Astrocyte (in vitro differentiated cells and primary cell): ENCODE data around the gene FAM177B. TPM values are rescaled to one million over a fixed set of nuclear protein-coding genes. Genes with fewer than 3 reads are reported as not detected.
A peak's percentile ranks its signal among the peaks of the same experiment; 100 is the strongest.

Experiments used
- DNase-seq: peaks from one replicate; pipeline ENCODE4 v3.0.0-alpha.2; 2010; ENCODE audit warnings: low read depth
- FAIRE-seq: peaks from 2 replicates; lab custom pipeline; 2011; peaks lifted over from hg19 to GRCh38; lab: Jason Lieb, UNC
- H2AFZ ChIP-seq: 2 replicates; pipeline ENCODE4 v1.6.0; 2012; ENCODE audit warnings: low read depth, low read length, inconsistent platforms
- H3K27ac ChIP-seq: 2 replicates; pipeline ENCODE4 v1.5.1; 2011; ENCODE audit warnings: low read depth, low read length, inconsistent platforms
- H3K27me3 ChIP-seq: 2 replicates; pipeline ENCODE4 v1.6.0; 2011; ENCODE audit warnings: low read length, inconsistent platforms; ENCODE audit not compliant: insufficient read depth
- H3K36me3 ChIP-seq: 2 replicates; pipeline ENCODE4 v1.5.1; 2011; ENCODE audit warnings: low read length, inconsistent platforms; ENCODE audit not compliant: insufficient read depth
- H3K4me1 ChIP-seq: 2 replicates; pipeline ENCODE4 v1.5.1; 2011; ENCODE audit warnings: low read length, inconsistent platforms; ENCODE audit not compliant: insufficient read depth
- H3K4me2 ChIP-seq: 2 replicates; pipeline ENCODE4 v1.6.0; 2012; ENCODE audit warnings: low read length, inconsistent platforms
- H3K4me3 ChIP-seq: 2 replicates; pipeline ENCODE4 v1.5.1; 2011; ENCODE audit warnings: low read depth, mild to moderate bottlenecking, low read length, inconsistent platforms; ENCODE audit not compliant: insufficient read depth
- H3K79me2 ChIP-seq: 2 replicates; pipeline ENCODE4 v1.6.0; 2012; ENCODE audit warnings: mild to moderate bottlenecking, low read length, inconsistent platforms; ENCODE audit not compliant: insufficient read depth
- H3K9ac ChIP-seq: 2 replicates; pipeline ENCODE4 v1.6.0; 2012; ENCODE audit warnings: mild to moderate bottlenecking, low read length, inconsistent platforms
- H3K9me3 ChIP-seq: 2 replicates; pipeline ENCODE4 v1.5.1; 2012; ENCODE audit warnings: low read depth, mild to moderate bottlenecking, low read length, inconsistent platforms; ENCODE audit not compliant: insufficient read depth
- H4K20me1 ChIP-seq: 2 replicates; pipeline ENCODE4 v1.6.0; 2012; ENCODE audit warnings: low read length, inconsistent platforms; ENCODE audit not compliant: insufficient read depth
- H3K27ac Mint-ChIP-seq: one replicate; pipeline ENCODE4 v1.8.0; 2021; ENCODE audit warnings: mild to moderate bottlenecking, mixed read lengths; ENCODE audit not compliant: unreplicated experiment
- H3K27me3 Mint-ChIP-seq: one replicate; pipeline ENCODE4 v1.8.0; 2021; ENCODE audit warnings: low read depth, mixed read lengths; ENCODE audit not compliant: unreplicated experiment
- H3K36me3 Mint-ChIP-seq: one replicate; pipeline ENCODE4 v1.8.0; 2021; ENCODE audit warnings: low read depth, mixed read lengths; ENCODE audit not compliant: unreplicated experiment
- H3K4me1 Mint-ChIP-seq: one replicate; pipeline ENCODE4 v1.8.0; 2021; ENCODE audit warnings: low read depth, mixed read lengths; ENCODE audit not compliant: unreplicated experiment
- H3K4me3 Mint-ChIP-seq: one replicate; pipeline ENCODE4 v1.8.0; 2021; ENCODE audit warnings: mild to moderate bottlenecking, moderate library complexity, mixed read lengths; ENCODE audit not compliant: unreplicated experiment
- H3K9me3 Mint-ChIP-seq: one replicate; pipeline ENCODE4 v1.8.0; 2021; ENCODE audit warnings: mild to moderate bottlenecking, mixed read lengths; ENCODE audit not compliant: unreplicated experiment
- EZH2 ChIP-seq: IDR thresholded peaks from 2 replicates; pipeline ENCODE4 v1.6.1; 2012; ENCODE audit warnings: mild to moderate bottlenecking, low read length, inconsistent platforms; ENCODE audit not compliant: insufficient read depth
- total RNA-seq: library from RNA; stranded (reverse); gene quantifications from 2 replicates; pipeline ENCODE4 v1.2.1, GENCODE V29; 2021
- TF ChIP-seq, protein P1 (sequence below): IDR thresholded peaks from 2 replicates; pipeline ENCODE4 v1.5.1; 2011; ENCODE audit warnings: low read depth, mild to moderate bottlenecking, inconsistent platforms, low read length, moderate library complexity; ENCODE audit not compliant: insufficient read depth

FAM177B gene
- total RNA-seq, 1 donor from 2014 or later = not detected

DNA sequence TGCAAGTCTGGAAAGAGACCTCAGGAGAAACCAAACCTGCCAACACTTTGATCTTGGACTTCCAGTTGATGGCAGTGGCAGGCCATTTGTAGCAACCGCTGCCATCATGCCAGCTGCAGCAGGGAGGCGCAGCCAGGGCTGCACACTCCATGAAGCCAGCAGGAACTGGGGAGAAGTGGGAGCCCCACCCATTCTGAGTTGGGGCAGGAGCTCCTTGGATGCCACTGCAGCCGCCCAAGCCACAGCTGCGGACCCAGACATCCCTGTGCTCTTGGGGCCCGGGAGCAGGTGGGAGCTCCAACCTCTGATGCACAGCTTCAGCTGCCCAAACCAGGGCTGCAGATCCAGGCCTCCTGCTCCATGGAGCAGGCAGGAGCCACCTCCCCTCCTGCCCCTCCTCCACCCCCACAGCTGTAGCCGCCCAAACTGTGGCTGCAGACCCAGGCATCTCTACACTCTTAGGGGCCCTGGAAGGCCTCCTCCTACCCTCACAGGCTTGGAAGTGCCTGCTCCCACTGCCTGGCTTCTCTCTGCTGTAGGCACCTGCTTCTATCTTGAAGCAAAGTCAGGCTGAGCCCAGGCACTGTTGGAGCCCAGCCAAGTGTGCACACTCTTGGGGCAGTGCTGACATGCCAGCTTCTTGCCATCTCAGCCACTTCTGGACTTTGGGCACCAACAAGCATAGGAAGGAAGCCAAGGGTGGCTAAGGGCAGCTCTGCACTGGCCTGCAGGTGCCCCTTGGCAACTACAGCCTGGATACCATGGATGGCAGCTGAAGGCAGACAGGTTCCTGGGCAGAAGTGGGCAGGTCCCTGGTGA is 57.9 kb downstream of the FAM177B start:
- H4K20me1 ChIP-seq = no peaks in the 10 kb centered on the region
- Mint-ChIP-seq H3K27me3 (peaks cover 4% of the 10 kb centered on the region), H3K36me3 (no peaks in the 10 kb centered on the region), H3K27ac (no peak overlapping the region), H3K4me1 (peaks cover 5% of the 10 kb centered on the region), H3K4me3 (no peak overlapping the region), H3K9me3 (no peaks in the 10 kb centered on the region)
- H3K27ac ChIP-seq = no peak overlapping the region
- H3K4me2 ChIP-seq = no peak overlapping the region
- no peak overlapping the region for H2AFZ ChIP-seq
- H3K27me3 ChIP-seq = no peaks in the 10 kb centered on the region
- H3K79me2 ChIP-seq = no peaks in the 10 kb centered on the region
- TF ChIP-seq, protein P1, sequence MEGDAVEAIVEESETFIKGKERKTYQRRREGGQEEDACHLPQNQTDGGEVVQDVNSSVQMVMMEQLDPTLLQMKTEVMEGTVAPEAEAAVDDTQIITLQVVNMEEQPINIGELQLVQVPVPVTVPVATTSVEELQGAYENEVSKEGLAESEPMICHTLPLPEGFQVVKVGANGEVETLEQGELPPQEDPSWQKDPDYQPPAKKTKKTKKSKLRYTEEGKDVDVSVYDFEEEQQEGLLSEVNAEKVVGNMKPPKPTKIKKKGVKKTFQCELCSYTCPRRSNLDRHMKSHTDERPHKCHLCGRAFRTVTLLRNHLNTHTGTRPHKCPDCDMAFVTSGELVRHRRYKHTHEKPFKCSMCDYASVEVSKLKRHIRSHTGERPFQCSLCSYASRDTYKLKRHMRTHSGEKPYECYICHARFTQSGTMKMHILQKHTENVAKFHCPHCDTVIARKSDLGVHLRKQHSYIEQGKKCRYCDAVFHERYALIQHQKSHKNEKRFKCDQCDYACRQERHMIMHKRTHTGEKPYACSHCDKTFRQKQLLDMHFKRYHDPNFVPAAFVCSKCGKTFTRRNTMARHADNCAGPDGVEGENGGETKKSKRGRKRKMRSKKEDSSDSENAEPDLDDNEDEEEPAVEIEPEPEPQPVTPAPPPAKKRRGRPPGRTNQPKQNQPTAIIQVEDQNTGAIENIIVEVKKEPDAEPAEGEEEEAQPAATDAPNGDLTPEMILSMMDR = no peak
- no peak for TF ChIP-seq EZH2
- H3K4me3 ChIP-seq = no peak overlapping the region
- H3K4me1 ChIP-seq = no peaks in the 10 kb centered on the region
- no peaks in the 10 kb centered on the region for H3K36me3 ChIP-seq
- DNase-seq (no peak), FAIRE-seq (no peak)
- H3K9me3 ChIP-seq = no peaks in the 10 kb centered on the region
- H3K9ac ChIP-seq = no peak overlapping the region

DNA sequence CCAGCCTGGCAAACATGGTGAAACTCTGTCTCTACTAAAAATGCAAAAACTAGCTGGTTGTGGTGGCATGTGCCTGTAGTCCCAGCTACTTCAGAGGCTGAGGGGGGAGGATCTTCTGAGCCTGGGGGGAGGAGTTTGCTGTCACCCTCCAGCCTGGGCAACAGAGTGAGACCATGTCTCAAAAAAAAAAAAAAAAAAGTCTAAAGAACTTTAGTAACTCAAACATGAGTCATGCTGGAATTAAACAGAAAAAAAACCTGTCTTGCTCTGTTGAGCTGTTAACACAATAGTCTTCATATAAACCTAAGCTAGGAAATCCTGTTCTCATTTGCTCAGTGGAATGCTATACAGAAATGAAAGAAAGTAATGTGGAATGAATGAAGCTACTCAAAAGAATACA is 61.1 kb downstream of the FAM177B start:
- Mint-ChIP-seq H3K9me3 (no peaks in the 10 kb centered on the region), H3K4me1 (peaks cover 1% of the 10 kb centered on the region), H3K4me3 (no peak overlapping the region), H3K27ac (no peak overlapping the region), H3K36me3 (no peaks in the 10 kb centered on the region), H3K27me3 (peaks cover 8% of the 10 kb centered on the region)
- Histone ChIP-seq H4K20me1 (no peaks in the 10 kb centered on the region), H3K4me2 (no peak overlapping the region), H3K27me3 (no peaks in the 10 kb centered on the region), H3K27ac (no peak overlapping the region), H3K4me3 (no peak overlapping the region), H3K79me2 (no peaks in the 10 kb centered on the region), H3K9ac (no peak overlapping the region), H3K9me3 (no peaks in the 10 kb centered on the region), H3K36me3 (no peaks in the 10 kb centered on the region), H2AFZ (no peak overlapping the region), H3K4me1 (no peaks in the 10 kb centered on the region)
- peak; percentile 62 for DNase-seq
- peak; percentile 45 for FAIRE-seq
- no peak for TF ChIP-seq EZH2
- TF ChIP-seq, protein P1 = no peak

DNA sequence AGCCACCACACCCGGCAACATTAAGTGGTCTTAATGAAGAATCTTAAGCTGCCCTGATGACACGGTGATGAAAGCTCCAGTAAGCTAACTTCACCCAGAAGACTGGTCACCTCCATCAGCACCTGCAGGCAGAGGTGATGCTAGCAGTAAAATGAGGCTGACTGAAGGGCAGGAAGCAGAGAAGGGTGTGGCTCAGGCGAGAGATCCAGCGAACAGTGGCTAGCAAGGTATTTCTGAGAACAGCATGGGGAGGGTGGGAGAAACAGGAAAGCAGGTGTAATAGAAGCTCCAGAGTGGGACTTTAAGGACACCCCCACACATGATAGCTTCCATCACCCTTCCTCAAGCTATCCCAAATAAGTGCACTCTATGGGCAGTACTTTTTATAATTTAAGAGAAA is 62.0 kb downstream of the FAM177B start:
- peak overlapping the region; percentile 47 for H3K27ac Mint-ChIP-seq
- DNase-seq (no peak), FAIRE-seq (no peak)
- no peaks in the 10 kb centered on the region for H3K9me3 ChIP-seq
- no peak overlapping the region for H2AFZ ChIP-seq
- no peaks in the 10 kb centered on the region for H3K4me1 ChIP-seq
- no peak overlapping the region for H3K4me2 ChIP-seq
- H3K27me3 ChIP-seq = no peaks in the 10 kb centered on the region
- H3K27ac ChIP-seq = no peak overlapping the region
- no peaks in the 10 kb centered on the region for H3K36me3 Mint-ChIP-seq
- H4K20me1 ChIP-seq = no peaks in the 10 kb centered on the region
- no peak overlapping the region for H3K4me3 Mint-ChIP-seq
- no peak overlapping the region for H3K4me3 ChIP-seq
- no peaks in the 10 kb centered on the region for H3K36me3 ChIP-seq
- no peaks in the 10 kb centered on the region for H3K9me3 Mint-ChIP-seq
- H3K27me3 Mint-ChIP-seq = peaks cover 8% of the 10 kb centered on the region
- H3K79me2 ChIP-seq = no peaks in the 10 kb centered on the region
- no peaks in the 10 kb centered on the region for H3K4me1 Mint-ChIP-seq
- no peak for TF ChIP-seq EZH2
- TF ChIP-seq, protein P1 = no peak
- no peak overlapping the region for H3K9ac ChIP-seq
